Parathyroid adenoma (tissue), 2 donors: ENCODE data around the gene EXD3.

Experiments used
- H2AFZ ChIP-seq: fragments of 300-600 bp; sonication (generic); one replicate; pipeline ENCODE4 v1.7.0; 2017; ENCODE audit warnings: antibody characterized with exemption, mild to moderate bottlenecking
- H3K27ac ChIP-seq: fragments of 300-600 bp; sonication (generic); one replicate; pipeline ENCODE4 v1.7.0; 2017
- H3K27me3 ChIP-seq: fragments of 300-600 bp; sonication (generic); one replicate; pipeline ENCODE4 v1.7.0; 2017; ENCODE audit warnings: low read length; ENCODE audit not compliant: control insufficient read depth, insufficient read depth
- H3K36me3 ChIP-seq: fragments of 300-600 bp; sonication (generic); one replicate; pipeline ENCODE4 v1.7.0; 2017; ENCODE audit warnings: low read length; ENCODE audit not compliant: control insufficient read depth, insufficient read depth
- H3K4me1 ChIP-seq: fragments of 300-600 bp; sonication (generic); one replicate; pipeline ENCODE4 v1.7.0; 2017; ENCODE audit warnings: control low read depth
- H3K4me2 ChIP-seq: fragments of 300-600 bp; sonication (generic); one replicate; pipeline ENCODE4 v1.7.0; 2017; ENCODE audit warnings: low read length
- H3K4me3 ChIP-seq: fragments of 300-600 bp; sonication (generic); one replicate; pipeline ENCODE4 v1.7.0; 2017; ENCODE audit warnings: low read depth, low read length
- H3K79me2 ChIP-seq: fragments of 300-600 bp; sonication (generic); one replicate; pipeline ENCODE4 v1.7.0; 2017; ENCODE audit warnings: control low read depth
- H3K9ac ChIP-seq: fragments of 300-600 bp; sonication (generic); one replicate; pipeline ENCODE4 v1.7.0; 2017; ENCODE audit warnings: mild to moderate bottlenecking
- H3K9me3 ChIP-seq: fragments of 300-600 bp; sonication (generic); one replicate; pipeline ENCODE4 v1.7.0; 2017; ENCODE audit warnings: low read length; ENCODE audit not compliant: control insufficient read depth
- TF ChIP-seq, protein P1 (sequence below): fragments of 300-600 bp; sonication (generic); IDR thresholded peaks from one replicate; pipeline ENCODE4 v1.7.0; 2017; ENCODE audit warnings: antibody characterized with exemption, mild to moderate bottlenecking
- donor health status: primary hyperparathyroidism.

The EXD3 gene

DNA sequence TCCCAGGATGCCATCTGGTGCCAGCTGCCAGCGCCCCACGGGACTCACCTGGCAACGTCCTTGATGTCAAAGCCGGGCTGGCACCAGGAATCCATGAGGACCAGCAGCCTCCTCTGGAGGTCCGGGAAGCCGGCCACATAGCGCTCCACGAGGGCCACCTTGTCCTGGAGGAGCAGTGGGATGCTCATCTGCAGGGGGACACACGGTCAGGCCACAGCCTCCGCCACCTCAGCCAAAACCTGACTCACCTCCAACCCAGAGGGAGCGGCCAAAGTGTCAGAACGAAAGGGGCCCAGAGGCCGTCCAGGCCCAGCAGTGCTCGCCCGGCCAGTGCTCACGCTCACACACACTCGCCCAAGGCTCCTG is 56.5 kb downstream of the EXD3 start:
- Histone ChIP-seq H3K9me3 (no peaks in the 10 kb centered on the region), H3K4me2 (no peak overlapping the region), H3K79me2 (no peaks in the 10 kb centered on the region), H3K4me3 (no peak overlapping the region), H2AFZ (no peak overlapping the region), H3K36me3 (no peaks in the 10 kb centered on the region), H3K4me1 (no peaks in the 10 kb centered on the region), H3K9ac (no peak overlapping the region), H3K27ac (no peak overlapping the region), H3K27me3 (no peaks in the 10 kb centered on the region)
- TF ChIP-seq, protein P1, sequence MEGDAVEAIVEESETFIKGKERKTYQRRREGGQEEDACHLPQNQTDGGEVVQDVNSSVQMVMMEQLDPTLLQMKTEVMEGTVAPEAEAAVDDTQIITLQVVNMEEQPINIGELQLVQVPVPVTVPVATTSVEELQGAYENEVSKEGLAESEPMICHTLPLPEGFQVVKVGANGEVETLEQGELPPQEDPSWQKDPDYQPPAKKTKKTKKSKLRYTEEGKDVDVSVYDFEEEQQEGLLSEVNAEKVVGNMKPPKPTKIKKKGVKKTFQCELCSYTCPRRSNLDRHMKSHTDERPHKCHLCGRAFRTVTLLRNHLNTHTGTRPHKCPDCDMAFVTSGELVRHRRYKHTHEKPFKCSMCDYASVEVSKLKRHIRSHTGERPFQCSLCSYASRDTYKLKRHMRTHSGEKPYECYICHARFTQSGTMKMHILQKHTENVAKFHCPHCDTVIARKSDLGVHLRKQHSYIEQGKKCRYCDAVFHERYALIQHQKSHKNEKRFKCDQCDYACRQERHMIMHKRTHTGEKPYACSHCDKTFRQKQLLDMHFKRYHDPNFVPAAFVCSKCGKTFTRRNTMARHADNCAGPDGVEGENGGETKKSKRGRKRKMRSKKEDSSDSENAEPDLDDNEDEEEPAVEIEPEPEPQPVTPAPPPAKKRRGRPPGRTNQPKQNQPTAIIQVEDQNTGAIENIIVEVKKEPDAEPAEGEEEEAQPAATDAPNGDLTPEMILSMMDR, result no peak

GRCh38 chr9:137365552-137366444 is 57.2 kb downstream of the EXD3 start:
- Histone ChIP-seq H3K36me3 (no peaks in the 10 kb centered on the region), H2AFZ (no peak overlapping the region), H3K9ac (no peak overlapping the region), H3K9me3 (no peaks in the 10 kb centered on the region), H3K4me1 (no peaks in the 10 kb centered on the region), H3K27ac (no peak overlapping the region), H3K4me2 (no peak overlapping the region), H3K79me2 (no peaks in the 10 kb centered on the region), H3K27me3 (no peaks in the 10 kb centered on the region), H3K4me3 (no peak overlapping the region)
- TF ChIP-seq, protein P1, result no peak

- Histone ChIP-seq H3K9ac (no peak overlapping the region), H3K4me1 (no peaks in the 10 kb centered on the region), H3K27ac (no peak overlapping the region), H3K4me2 (no peak overlapping the region), H2AFZ (no peak overlapping the region), H3K4me3 (no peak overlapping the region), H3K36me3 (no peaks in the 10 kb centered on the region), H3K9me3 (no peaks in the 10 kb centered on the region), H3K79me2 (no peaks in the 10 kb centered on the region), H3K27me3 (no peaks in the 10 kb centered on the region)
- TF ChIP-seq, protein P1, result no peak
These were observed 57.9 kb downstream of the EXD3 start for GRCh38 chr9:137365056-137365455.

GRCh38 chr9:137359850-137360249 is 63.1 kb downstream of the EXD3 start:
- H3K79me2 ChIP-seq, result no peaks in the 10 kb centered on the region
- no peaks in the 10 kb centered on the region for H3K9me3 ChIP-seq
- no peak overlapping the region for H3K4me3 ChIP-seq
- H3K27me3 ChIP-seq, result no peaks in the 10 kb centered on the region
- no peak overlapping the region for H3K9ac ChIP-seq
- no peaks in the 10 kb centered on the region for H3K36me3 ChIP-seq
- H3K4me1 ChIP-seq, result no peaks in the 10 kb centered on the region
- no peak overlapping the region for H2AFZ ChIP-seq
- TF ChIP-seq, protein P1, result no peak
- no peak overlapping the region for H3K4me2 ChIP-seq
- H3K27ac ChIP-seq, result no peak overlapping the region

DNA sequence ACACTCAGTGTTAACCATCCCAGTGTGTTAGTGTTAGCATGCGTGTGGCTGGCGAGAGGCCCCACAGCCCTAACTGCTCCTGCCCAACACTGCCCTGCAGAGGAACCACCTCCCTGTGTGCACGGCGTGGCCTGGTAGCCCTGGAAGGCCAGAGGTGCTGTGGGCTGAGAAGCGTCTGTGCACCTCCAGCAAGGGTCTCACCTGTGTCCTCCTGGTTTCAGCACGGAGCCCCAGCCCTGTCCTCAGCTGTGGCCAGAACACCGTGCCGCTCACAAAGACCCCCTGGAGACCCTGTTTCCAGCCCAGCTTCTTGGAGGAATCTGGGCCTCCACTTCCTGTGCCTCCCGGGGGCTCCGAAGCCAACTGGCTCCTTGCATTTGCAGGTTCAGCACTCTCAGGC is 64.8 kb downstream of the EXD3 start:
- Histone ChIP-seq H3K9me3 (no peaks in the 10 kb centered on the region), H3K27me3 (no peaks in the 10 kb centered on the region), H3K4me2 (no peak overlapping the region), H3K27ac (no peak overlapping the region), H2AFZ (no peak overlapping the region), H3K79me2 (no peaks in the 10 kb centered on the region), H3K36me3 (no peaks in the 10 kb centered on the region), H3K9ac (no peak overlapping the region), H3K4me1 (no peaks in the 10 kb centered on the region), H3K4me3 (no peak overlapping the region)
- TF ChIP-seq, protein P1, result no peak
